Measurements from ENCODE around the gene ANKRD40. TPM values are rescaled to one million over a fixed set of nuclear protein-coding genes. Genes with fewer than 3 reads are reported as not detected.

Gene ANKRD40
- total and polyA plus RNA-seq, 4 donors: 6.2 to 15.1 (median 9.7) TPM

DNA sequence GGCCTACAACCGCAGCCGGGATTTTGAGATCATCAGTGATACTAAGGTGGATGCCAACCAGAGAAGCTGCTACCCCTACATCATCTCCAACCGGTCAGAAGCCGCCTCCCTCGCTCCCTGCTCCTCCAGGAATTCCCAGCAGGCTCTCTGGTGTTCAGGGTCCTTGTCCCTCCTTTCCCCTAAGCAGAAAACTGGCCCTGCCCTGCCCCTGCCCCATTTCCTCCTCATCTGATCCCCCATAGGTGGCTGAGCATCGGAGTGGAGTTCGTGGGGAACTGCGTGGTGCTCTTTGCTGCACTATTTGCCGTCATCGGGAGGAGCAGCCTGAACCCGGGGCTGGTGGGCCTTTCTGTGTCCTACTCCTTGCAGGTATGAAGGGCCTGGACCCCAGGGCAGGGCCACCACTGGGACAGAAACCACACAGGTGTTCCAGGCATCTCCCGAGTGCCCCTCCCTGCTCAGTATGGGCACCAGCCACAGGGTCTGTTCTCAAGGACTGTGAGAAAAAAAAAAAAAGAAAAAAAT is 29.8 kb downstream of the ANKRD40 start:
- 96% methylated on average over 12 of the region's 12 CpGs for WGBS
- Histone ChIP-seq H3K4me1 (ENCODE audit: control insufficient read depth in 4 of 4, insufficient read depth in 4 of 4, low read length in 3 of 4) (peaks cover 18 to 58% (median 27%) of the 10 kb centered on the region in 4 donors), H3K27me3 (ENCODE audit: control insufficient read depth in 4 of 4, insufficient read depth in 4 of 4, low read length in 3 of 4) (no peaks in the 10 kb centered on the region), H3K9me3 (ENCODE audit: control insufficient read depth in 4 of 4, low read length in 3 of 4) (no peaks in the 10 kb centered on the region), H3K36me3 (ENCODE audit: control insufficient read depth in 4 of 4, insufficient read depth in 3 of 4, low read depth in 1 of 4, low read length in 3 of 4) (peaks cover 0 to 19% (median 6%) of the 10 kb centered on the region in 4 donors), H3K4me3 (ENCODE audit: low read depth in 1 of 3, low read length in 3 of 3) (no peak overlapping the region), H3K9ac (ENCODE audit: low read depth in 1 of 2, low read length in 2 of 2) (no peak overlapping the region), H3K27ac (ENCODE audit: low read depth in 1 of 2, low read length in 2 of 2) (no peak overlapping the region)
- TF ChIP-seq RAD21 (IDR thresholded peaks at IDR 0.05) (no peak), NR2F2 (IDR thresholded peaks at IDR 0.05) (no peak), YY1 (IDR thresholded peaks at IDR 0.05) (no peak), HNF4G (IDR thresholded peaks at IDR 0.05) (no peak), SP1 (IDR thresholded peaks at IDR 0.05) (no peak), GABPA (IDR thresholded peaks at IDR 0.05 in 1 of 2, conservative IDR thresholded peaks at IDR 0.05 in 1 of 2) (no peak), FOXA1 (IDR thresholded peaks at IDR 0.05) (no peak), JUND (IDR thresholded peaks at IDR 0.05) (no peak), ATF3 (IDR thresholded peaks at IDR 0.05) (no peak), FOXA2 (IDR thresholded peaks at IDR 0.05) (no peak), CTCF (IDR thresholded peaks at IDR 0.05; ENCODE audit: low read depth, low read length, missing input control) (no peak), TAF1 (conservative IDR thresholded peaks at IDR 0.05) (no peak), HNF4A (conservative IDR thresholded peaks at IDR 0.05) (no peak), RXRA (IDR thresholded peaks at IDR 0.05) (no peak)
- TF ChIP-seq, protein P1, sequence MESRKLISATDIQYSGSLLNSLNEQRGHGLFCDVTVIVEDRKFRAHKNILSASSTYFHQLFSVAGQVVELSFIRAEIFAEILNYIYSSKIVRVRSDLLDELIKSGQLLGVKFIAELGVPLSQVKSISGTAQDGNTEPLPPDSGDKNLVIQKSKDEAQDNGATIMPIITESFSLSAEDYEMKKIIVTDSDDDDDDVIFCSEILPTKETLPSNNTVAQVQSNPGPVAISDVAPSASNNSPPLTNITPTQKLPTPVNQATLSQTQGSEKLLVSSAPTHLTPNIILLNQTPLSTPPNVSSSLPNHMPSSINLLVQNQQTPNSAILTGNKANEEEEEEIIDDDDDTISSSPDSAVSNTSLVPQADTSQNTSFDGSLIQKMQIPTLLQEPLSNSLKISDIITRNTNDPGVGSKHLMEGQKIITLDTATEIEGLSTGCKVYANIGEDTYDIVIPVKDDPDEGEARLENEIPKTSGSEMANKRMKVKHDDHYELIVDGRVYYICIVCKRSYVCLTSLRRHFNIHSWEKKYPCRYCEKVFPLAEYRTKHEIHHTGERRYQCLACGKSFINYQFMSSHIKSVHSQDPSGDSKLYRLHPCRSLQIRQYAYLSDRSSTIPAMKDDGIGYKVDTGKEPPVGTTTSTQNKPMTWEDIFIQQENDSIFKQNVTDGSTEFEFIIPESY (IDR thresholded peaks at IDR 0.05): no peak
- TF ChIP-seq, protein P2, sequence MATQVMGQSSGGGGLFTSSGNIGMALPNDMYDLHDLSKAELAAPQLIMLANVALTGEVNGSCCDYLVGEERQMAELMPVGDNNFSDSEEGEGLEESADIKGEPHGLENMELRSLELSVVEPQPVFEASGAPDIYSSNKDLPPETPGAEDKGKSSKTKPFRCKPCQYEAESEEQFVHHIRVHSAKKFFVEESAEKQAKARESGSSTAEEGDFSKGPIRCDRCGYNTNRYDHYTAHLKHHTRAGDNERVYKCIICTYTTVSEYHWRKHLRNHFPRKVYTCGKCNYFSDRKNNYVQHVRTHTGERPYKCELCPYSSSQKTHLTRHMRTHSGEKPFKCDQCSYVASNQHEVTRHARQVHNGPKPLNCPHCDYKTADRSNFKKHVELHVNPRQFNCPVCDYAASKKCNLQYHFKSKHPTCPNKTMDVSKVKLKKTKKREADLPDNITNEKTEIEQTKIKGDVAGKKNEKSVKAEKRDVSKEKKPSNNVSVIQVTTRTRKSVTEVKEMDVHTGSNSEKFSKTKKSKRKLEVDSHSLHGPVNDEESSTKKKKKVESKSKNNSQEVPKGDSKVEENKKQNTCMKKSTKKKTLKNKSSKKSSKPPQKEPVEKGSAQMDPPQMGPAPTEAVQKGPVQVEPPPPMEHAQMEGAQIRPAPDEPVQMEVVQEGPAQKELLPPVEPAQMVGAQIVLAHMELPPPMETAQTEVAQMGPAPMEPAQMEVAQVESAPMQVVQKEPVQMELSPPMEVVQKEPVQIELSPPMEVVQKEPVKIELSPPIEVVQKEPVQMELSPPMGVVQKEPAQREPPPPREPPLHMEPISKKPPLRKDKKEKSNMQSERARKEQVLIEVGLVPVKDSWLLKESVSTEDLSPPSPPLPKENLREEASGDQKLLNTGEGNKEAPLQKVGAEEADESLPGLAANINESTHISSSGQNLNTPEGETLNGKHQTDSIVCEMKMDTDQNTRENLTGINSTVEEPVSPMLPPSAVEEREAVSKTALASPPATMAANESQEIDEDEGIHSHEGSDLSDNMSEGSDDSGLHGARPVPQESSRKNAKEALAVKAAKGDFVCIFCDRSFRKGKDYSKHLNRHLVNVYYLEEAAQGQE (IDR thresholded peaks at IDR 0.05): no peak
- TF ChIP-seq, protein P3, sequence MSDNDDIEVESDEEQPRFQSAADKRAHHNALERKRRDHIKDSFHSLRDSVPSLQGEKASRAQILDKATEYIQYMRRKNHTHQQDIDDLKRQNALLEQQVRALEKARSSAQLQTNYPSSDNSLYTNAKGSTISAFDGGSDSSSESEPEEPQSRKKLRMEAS (IDR thresholded peaks at IDR 0.05): no peak
- DNase-seq (ENCODE audit: low spot score): no peak

All from liver (tissue), 9 donors.